GM12801 (cell line): ENCODE measurements around the gene ZNF777.

Experiments
- TF ChIP-seq, protein P1 (sequence below): IDR thresholded peaks from one replicate; pipeline ENCODE4 v1.5.1; 2011; ENCODE audit warnings: control low read depth; ENCODE audit not compliant: insufficient read length; ENCODE audit errors: extremely low read depth

Gene ZNF777

DNA sequence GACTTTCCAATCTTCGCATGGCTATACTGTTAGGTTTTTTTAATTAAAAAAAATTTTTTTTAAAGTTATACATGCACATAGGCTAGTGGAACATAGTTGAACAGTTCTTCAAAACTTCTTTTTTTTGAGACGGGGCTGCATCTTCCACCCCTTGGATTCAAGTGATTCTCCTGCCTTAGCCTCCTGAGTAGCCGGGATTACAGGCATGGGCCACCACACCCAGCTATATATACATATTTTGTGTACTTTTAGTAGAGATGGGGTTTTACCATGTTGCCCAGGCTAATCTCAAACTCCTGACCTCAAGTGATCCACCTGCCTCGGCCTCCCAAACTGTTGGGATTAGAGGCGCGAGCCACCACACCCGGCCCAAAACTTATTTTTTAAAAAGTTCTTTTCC lies 17.3 kb downstream of the ZNF777 start:
- TF ChIP-seq, protein P1, sequence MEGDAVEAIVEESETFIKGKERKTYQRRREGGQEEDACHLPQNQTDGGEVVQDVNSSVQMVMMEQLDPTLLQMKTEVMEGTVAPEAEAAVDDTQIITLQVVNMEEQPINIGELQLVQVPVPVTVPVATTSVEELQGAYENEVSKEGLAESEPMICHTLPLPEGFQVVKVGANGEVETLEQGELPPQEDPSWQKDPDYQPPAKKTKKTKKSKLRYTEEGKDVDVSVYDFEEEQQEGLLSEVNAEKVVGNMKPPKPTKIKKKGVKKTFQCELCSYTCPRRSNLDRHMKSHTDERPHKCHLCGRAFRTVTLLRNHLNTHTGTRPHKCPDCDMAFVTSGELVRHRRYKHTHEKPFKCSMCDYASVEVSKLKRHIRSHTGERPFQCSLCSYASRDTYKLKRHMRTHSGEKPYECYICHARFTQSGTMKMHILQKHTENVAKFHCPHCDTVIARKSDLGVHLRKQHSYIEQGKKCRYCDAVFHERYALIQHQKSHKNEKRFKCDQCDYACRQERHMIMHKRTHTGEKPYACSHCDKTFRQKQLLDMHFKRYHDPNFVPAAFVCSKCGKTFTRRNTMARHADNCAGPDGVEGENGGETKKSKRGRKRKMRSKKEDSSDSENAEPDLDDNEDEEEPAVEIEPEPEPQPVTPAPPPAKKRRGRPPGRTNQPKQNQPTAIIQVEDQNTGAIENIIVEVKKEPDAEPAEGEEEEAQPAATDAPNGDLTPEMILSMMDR = no peak

DNA sequence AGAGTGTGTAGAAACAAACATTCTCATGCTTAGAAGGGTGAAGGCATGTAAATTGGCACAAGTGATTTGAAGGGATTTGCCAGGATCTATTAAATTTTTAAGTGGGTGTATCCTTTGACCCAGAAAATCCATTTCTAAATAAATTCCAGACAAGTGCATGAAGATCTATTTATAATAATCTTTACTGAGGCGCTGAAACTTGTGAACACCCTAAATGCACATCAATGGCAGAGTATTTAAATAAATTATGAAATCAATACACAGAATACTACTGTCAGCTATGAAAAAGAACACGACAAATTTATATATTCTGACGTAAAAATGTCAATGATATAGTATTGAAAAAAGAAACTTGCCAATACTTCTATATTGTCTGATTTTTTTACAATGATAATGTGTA lies 17.9 kb downstream of the ZNF777 start:
- TF ChIP-seq, protein P1 = no peak

DNA sequence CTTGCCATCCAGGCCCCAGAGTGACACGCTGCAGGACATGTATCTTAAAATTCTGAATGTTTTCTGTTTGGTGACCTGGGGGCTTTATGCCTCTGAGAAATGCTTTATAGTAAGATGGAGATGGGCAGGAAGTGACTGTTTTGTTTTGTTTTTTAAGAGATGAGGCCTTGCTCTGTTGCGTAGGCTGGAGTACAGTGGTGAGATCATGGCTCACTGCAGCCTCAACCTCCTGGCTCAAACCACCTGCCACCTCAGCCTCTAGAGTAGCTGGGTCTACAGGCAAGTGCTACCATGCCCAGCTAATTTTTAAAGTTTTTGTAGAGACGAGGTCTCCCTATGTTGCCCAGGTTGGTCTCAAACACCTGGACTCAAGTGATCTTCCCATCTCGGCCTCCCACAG lies 20.6 kb downstream of the ZNF777 start:
- TF ChIP-seq, protein P1 = no peak

DNA sequence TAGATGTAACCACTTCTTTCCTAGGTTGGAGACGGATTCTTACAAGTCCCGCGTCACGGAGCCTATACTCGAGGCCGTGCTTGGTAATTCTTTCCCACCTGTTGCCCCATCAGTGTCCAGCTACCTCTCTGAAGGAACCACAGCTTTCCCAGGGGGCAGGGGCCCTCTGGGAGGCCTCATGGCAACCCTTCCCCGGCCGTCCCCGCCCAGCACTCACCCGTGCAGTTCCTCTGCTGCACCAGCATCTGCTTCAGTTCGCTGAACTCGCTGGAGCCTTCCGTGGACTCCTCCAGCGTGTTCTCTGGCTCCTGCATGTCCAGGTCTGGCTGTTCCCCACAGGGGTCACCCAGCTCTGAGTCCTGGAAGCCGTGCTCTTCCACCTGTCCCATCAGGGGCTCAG lies 24.5 kb downstream of the ZNF777 start:
- TF ChIP-seq, protein P1 = no peak

DNA sequence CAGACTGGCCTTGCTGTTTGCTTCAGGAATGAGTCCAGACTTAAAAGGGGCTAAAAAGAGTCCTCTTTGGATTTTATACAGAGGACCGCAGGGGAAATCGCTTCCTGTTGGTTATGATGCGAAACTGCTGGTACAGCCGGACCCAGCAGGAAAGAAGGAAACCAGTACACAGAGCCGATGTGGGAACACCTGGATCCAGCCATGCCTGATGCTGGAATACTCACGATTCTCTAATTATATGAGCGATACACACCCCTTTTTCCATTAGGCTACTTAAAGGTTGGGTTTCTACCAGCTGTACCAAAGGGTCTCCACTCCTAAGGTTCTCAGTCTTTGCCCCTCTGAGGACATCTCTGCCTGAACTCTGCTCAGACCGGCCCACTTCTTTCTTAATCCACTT lies 27.7 kb downstream of the ZNF777 start:
- TF ChIP-seq, protein P1 = no peak

DNA sequence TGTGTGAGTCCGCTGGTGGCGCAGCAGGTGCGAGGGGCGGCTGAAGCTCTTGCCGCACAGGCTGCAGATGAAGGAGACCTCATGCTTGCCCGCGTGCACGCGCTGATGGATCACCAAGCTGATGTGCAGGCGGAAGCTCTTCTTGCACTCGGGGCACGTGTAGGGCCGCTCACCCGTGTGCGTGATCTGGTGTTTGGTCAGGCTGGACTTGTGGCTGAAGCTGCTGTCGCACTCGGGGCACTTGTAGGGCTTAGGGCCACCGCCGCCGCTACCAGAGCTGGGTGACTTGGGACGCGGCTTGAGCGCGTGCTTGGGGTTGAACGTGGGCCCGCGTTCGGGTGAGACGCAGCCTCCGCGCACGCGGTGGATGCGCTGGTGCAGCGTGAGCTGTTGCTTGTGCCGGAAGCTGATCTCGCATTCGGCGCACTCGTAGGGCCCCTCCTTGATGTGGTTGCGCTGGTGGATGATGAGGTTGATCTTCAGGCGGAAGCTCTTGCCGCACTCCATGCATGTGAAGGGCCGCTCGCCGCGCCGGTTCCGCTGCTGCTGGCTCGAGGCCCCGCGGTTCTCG lies 28.7 kb downstream of the ZNF777 start:
- TF ChIP-seq, protein P1 = no peak

DNA sequence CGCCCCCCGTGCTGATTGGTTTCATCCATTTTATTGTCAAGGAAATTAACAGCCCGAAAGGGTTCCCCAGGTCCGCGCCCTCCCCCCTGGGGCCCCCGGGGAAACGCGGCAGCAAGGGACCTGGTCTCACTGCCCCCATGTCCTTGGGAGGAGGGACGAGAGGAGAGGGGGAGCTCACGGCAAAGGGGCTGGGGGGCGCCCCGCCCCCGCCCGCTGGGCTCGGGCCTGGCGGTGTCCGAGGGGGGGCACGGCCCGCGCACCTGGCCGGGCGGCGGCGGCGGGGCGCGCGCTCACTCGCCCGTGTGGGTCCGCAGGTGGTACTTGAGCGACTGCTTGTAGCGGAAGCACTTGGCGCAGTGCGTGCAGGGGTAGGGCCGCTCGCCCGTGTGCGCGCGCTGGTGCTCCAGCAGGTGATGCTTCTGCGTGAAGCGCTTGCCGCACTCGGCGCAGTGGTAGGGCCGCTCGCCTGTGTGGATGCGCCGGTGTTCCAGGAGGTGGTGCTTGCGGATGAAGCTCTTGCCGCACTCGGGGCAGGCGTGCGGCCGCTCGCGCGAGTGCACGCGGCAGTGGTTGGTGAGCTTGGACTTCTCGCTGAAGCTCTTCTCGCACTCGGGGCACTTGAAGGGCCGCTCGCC lies 29.3 kb downstream of the ZNF777 start:
- TF ChIP-seq, protein P1 = no peak
